GM13976 (cell line): ENCODE results near the gene CAPN10.

Experiments used
- DNase-seq: peaks from one replicate; pipeline ENCODE4 v3.0.0; 2012; ENCODE audit warnings: low spot score
- CTCF ChIP-seq: IDR thresholded peaks from 2 replicates; pipeline ENCODE4 v1.5.1; 2012; ENCODE audit warnings: borderline replicate concordance, mild to moderate bottlenecking; ENCODE audit not compliant: insufficient read depth; ENCODE audit errors: extremely low read depth, missing control alignments, control extremely low read depth
- in situ Hi-C: fragments of 300-500 bp; cut with MboI; formaldehyde crosslinking; loops from one replicate; pipeline ENCODE4 v1.12.0; 2022; ENCODE audit warnings: low sequenced_read_pairs, mixed read lengths, inconsistent platforms; ENCODE audit not compliant: unreplicated experiment

The CAPN10 gene

GRCh38 chr2:240642806-240643092 lies 56.2 kb downstream of the CAPN10 start:
- in situ Hi-C loops = no loop called here
- TF ChIP-seq CTCF = no peak
- DNase-seq = no peak

GRCh38 chr2:240643093-240643810 lies 56.7 kb downstream of the CAPN10 start:
- no peak for TF ChIP-seq CTCF
- in situ Hi-C loops = no loop called here

GRCh38 chr2:240643811-240644150 lies 57.2 kb downstream of the CAPN10 start:
- no peak for TF ChIP-seq CTCF
- DNase-seq = no peak
- in situ Hi-C loops = no loop called here

More at GRCh38 chr2:240643093-240643810, 56.7 kb downstream of the CAPN10 start:
- DNase-seq = no peak

GRCh38 chr2:240644171-240644651 lies 57.7 kb downstream of the CAPN10 start:
- in situ Hi-C loops = no loop called here
- no peak for TF ChIP-seq CTCF
- DNase-seq = no peak

GRCh38 chr2:240644859-240645301 lies 58.3 kb downstream of the CAPN10 start:
- no peak for DNase-seq
- in situ Hi-C loops = no loop called here
- TF ChIP-seq CTCF = no peak

- in situ Hi-C loops = no loop called here
- no peak for DNase-seq
- TF ChIP-seq CTCF = no peak
These were observed 58.8 kb downstream of the CAPN10 start for GRCh38 chr2:240645346-240645745.
